GM23338 (cell line): Measurements from ENCODE around the gene COL4A1. TPM values are rescaled to one million over a fixed set of nuclear protein-coding genes. Genes with fewer than 3 reads are reported as not detected.

Source experiments
- ATAC-seq: fragments of 200-7000 bp; cut with Tn5 transposase; 3 replicates; pipeline ENCODE4 v1.9.1; 2020
- DNase-seq: peaks from one replicate; pipeline ENCODE4 v3.0.0-alpha.2; 2015; ENCODE audit warnings: low spot score
- H2AFZ ChIP-seq: fragments of 200-600 bp; sonication (generic); 2 replicates; pipeline ENCODE4 v1.8.0; 2016; ENCODE audit warnings: antibody characterized with exemption, mild to moderate bottlenecking, moderate library complexity
- H3F3A ChIP-seq: fragments of 200-600 bp; sonication (generic); replicated peaks from 2 replicates; pipeline ENCODE4 v1.8.0; 2017; ENCODE audit warnings: antibody characterized with exemption, mixed run types, low read depth
- H3K27ac ChIP-seq: fragments of 200-600 bp; sonication (generic); 2 replicates; pipeline ENCODE4 v1.6.1; 2016; ENCODE audit warnings: low read depth
- H3K27me3 ChIP-seq: fragments of 200-600 bp; sonication (generic); 2 replicates; pipeline ENCODE4 v1.8.0; 2016; ENCODE audit warnings: mild to moderate bottlenecking, mixed run types, moderate library complexity; ENCODE audit not compliant: insufficient read depth
- H3K36me3 ChIP-seq: fragments of 200-600 bp; sonication (generic); 2 replicates; pipeline ENCODE4 v1.8.0; 2016; ENCODE audit warnings: mild to moderate bottlenecking; ENCODE audit not compliant: insufficient read depth
- H3K4me1 ChIP-seq: fragments of 200-600 bp; sonication (generic); 2 replicates; pipeline ENCODE4 v1.8.0; 2016; ENCODE audit warnings: mild to moderate bottlenecking, moderate library complexity; ENCODE audit not compliant: insufficient read depth
- H3K4me2 ChIP-seq: fragments of 200-600 bp; sonication (generic); 2 replicates; pipeline ENCODE4 v1.7.1; 2017; ENCODE audit warnings: mixed run types
- H3K4me3 ChIP-seq: fragments of 200-600 bp; sonication (generic); 2 replicates; pipeline ENCODE4 v1.6.1; 2016; ENCODE audit warnings: mixed run types
- H3K79me2 ChIP-seq: fragments of 200-600 bp; sonication (generic); replicated peaks from 2 replicates; pipeline ENCODE4 v1.8.0; 2017; ENCODE audit warnings: mild to moderate bottlenecking; ENCODE audit not compliant: insufficient read depth
- H3K9me2 ChIP-seq: fragments of 200-600 bp; sonication (generic); 2 replicates; pipeline ENCODE4 v1.8.0; 2017; ENCODE audit not compliant: insufficient read depth
- H4K20me1 ChIP-seq: fragments of 200-600 bp; sonication (generic); replicated peaks from 2 replicates; pipeline ENCODE4 v1.8.0; 2017; ENCODE audit warnings: mild to moderate bottlenecking; ENCODE audit not compliant: insufficient read depth
- H3K27ac Mint-ChIP-seq: 2 replicates; pipeline ENCODE4 v1.8.0; 2020; ENCODE audit warnings: inconsistent platforms, mild to moderate bottlenecking, moderate library complexity, mixed read lengths
- H3K27me3 Mint-ChIP-seq: 3 replicates; pipeline ENCODE4 v1.8.0; 2022; ENCODE audit warnings: low read depth, mild to moderate bottlenecking, moderate library complexity, mixed read lengths, inconsistent platforms; ENCODE audit not compliant: insufficient read depth, poor library complexity
- H3K36me3 Mint-ChIP-seq: 3 replicates; pipeline ENCODE4 v1.8.0; 2021; ENCODE audit warnings: low read depth, mild to moderate bottlenecking, inconsistent platforms, moderate library complexity, mixed read lengths
- H3K4me1 Mint-ChIP-seq: 3 replicates; pipeline ENCODE4 v1.8.0; 2020; ENCODE audit warnings: mild to moderate bottlenecking, inconsistent platforms, mixed read lengths
- H3K4me3 Mint-ChIP-seq: 3 replicates; pipeline ENCODE4 v1.8.0; 2021; ENCODE audit warnings: moderate library complexity, mild to moderate bottlenecking, inconsistent platforms, mixed read lengths
- H3K9me3 Mint-ChIP-seq: 3 replicates; pipeline ENCODE4 v1.8.0; 2020; ENCODE audit warnings: moderate library complexity, mild to moderate bottlenecking, inconsistent platforms, mixed read lengths
- NANOG ChIP-seq: IDR thresholded peaks from 2 replicates; pipeline ENCODE4 v1.6.1; 2016; ENCODE audit warnings: antibody characterized with exemption, borderline replicate concordance
- ZNF114 ChIP-seq: fragments of 250-450 bp; sonication (Bioruptor Pico); IDR thresholded peaks from 2 replicates; pipeline ENCODE4 v1.5.0; 2020; ENCODE audit warnings: mild to moderate bottlenecking, moderate library complexity
- microRNA-seq: library from miRNA; unstranded; fragments of <30 nt; microRNA quantifications from one replicate; pipeline ENCODE4, GENCODE V29; 2017
- polyA plus RNA-seq: library from polyadenylated mRNA; unstranded; fragments of >200 nt; fragmentation: Nextera tagmentation; extraction: Ambion mirVana; gene quantifications from 2 replicates; pipeline ENCODE4 v1.2.1, GENCODE V29; 2016
- small RNA-seq: library from RNA; depleted of rRNA; stranded (forward); fragments of <200 nt; gene quantifications from one replicate; pipeline ENCODE3, GENCODE V24; 2014; ENCODE audit warnings: low replicate concordance
- total RNA-seq: library from RNA; depleted of rRNA; stranded (reverse); fragments of >200 nt; shearing (Covaris generic); gene quantifications from 2 replicates; pipeline ENCODE4 v1.2.3, GENCODE V29; 2014; rRNA removed
- TF ChIP-seq, protein P1 (sequence below): IDR thresholded peaks from one replicate; pipeline ENCODE4 v1.6.1; 2018; ENCODE audit warnings: antibody characterized with exemption; ENCODE audit not compliant: unreplicated experiment
- TF ChIP-seq, protein P2 (sequence below): IDR thresholded peaks from 2 replicates; pipeline ENCODE4 v1.6.1; 2016; ENCODE audit warnings: antibody characterized with exemption

COL4A1 gene
- total and polyA plus RNA-seq, 2 experiments from 2014 or later = 39.1 to 110 TPM

DNA sequence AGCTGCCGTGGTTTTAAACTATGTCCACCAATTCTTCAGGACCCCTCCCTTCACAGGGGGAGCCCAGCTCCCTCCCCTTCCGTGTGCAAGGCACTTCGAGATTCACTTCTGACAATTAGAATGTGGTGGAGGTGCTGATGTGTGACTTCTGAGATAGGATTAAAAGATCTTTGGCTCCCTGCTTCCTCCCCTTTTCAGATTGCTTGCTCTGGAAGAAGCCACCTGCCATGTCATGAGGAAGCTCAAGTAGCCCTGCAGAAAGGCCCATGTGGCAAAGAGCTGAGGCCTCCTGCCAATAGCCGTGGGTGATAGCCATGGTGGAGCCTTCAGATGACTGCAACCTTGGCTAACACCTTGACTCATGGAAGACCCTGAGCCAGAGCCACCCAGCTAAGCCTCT lies 204.9 kb downstream of the COL4A1 start:
- Histone ChIP-seq H4K20me1 (no peaks in the 10 kb centered on the region), H3K27ac (no peak overlapping the region), H3K79me2 (no peaks in the 10 kb centered on the region), H3K9me2 (no peaks in the 10 kb centered on the region; the same call in none of the 2 replicates), H3K27me3 (no peaks in the 10 kb centered on the region), H3F3A (no peaks in the 10 kb centered on the region), H3K4me1 (no peaks in the 10 kb centered on the region), H3K4me2 (no peak overlapping the region), H3K36me3 (peaks cover 5% of the 10 kb centered on the region; the same call in 1 of the 2 replicates), H3K4me3 (no peak overlapping the region), H2AFZ (no peak overlapping the region)
- Mint-ChIP-seq H3K4me1 (no peaks in the 10 kb centered on the region), H3K9me3 (peaks cover 30% of the 10 kb centered on the region), H3K27ac (no peak overlapping the region), H3K4me3 (no peak overlapping the region), H3K36me3 (peaks cover 10% of the 10 kb centered on the region; the same call in 2 of the 3 replicates), H3K27me3 (no peaks in the 10 kb centered on the region)
- ATAC-seq (no peak), DNase-seq (no peak)
- TF ChIP-seq ZNF114 (CRISPR knock-in tag) (no peak), NANOG (no peak)
- TF ChIP-seq, protein P1, sequence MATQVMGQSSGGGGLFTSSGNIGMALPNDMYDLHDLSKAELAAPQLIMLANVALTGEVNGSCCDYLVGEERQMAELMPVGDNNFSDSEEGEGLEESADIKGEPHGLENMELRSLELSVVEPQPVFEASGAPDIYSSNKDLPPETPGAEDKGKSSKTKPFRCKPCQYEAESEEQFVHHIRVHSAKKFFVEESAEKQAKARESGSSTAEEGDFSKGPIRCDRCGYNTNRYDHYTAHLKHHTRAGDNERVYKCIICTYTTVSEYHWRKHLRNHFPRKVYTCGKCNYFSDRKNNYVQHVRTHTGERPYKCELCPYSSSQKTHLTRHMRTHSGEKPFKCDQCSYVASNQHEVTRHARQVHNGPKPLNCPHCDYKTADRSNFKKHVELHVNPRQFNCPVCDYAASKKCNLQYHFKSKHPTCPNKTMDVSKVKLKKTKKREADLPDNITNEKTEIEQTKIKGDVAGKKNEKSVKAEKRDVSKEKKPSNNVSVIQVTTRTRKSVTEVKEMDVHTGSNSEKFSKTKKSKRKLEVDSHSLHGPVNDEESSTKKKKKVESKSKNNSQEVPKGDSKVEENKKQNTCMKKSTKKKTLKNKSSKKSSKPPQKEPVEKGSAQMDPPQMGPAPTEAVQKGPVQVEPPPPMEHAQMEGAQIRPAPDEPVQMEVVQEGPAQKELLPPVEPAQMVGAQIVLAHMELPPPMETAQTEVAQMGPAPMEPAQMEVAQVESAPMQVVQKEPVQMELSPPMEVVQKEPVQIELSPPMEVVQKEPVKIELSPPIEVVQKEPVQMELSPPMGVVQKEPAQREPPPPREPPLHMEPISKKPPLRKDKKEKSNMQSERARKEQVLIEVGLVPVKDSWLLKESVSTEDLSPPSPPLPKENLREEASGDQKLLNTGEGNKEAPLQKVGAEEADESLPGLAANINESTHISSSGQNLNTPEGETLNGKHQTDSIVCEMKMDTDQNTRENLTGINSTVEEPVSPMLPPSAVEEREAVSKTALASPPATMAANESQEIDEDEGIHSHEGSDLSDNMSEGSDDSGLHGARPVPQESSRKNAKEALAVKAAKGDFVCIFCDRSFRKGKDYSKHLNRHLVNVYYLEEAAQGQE = no peak

DNA sequence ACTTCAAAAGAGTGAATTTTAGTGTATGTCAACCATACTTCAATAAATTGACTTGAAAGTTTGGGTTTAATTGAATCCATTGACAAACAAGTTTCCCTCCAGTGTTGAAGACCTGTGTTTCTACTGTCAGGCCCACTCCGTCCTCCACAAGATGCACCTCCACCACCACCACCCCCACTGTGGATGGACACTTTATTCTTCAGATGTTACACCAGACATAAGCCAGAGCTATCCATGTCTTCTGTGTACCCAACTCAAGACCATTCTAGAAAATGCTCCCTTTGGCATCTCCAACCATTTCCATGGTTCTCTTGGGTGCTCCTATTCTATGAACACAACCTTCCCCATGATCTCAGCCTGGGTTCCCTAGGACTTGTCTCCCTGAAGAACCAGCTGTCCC lies 207.0 kb downstream of the COL4A1 start:
- TF ChIP-seq, protein P2, sequence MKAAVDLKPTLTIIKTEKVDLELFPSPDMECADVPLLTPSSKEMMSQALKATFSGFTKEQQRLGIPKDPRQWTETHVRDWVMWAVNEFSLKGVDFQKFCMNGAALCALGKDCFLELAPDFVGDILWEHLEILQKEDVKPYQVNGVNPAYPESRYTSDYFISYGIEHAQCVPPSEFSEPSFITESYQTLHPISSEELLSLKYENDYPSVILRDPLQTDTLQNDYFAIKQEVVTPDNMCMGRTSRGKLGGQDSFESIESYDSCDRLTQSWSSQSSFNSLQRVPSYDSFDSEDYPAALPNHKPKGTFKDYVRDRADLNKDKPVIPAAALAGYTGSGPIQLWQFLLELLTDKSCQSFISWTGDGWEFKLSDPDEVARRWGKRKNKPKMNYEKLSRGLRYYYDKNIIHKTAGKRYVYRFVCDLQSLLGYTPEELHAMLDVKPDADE = no peak
- DNase-seq (no peak), ATAC-seq (no peak)
- Histone ChIP-seq H3K4me2 (no peak overlapping the region), H2AFZ (no peak overlapping the region), H3K79me2 (no peaks in the 10 kb centered on the region), H3K27me3 (no peaks in the 10 kb centered on the region), H3K27ac (no peak overlapping the region), H3F3A (no peaks in the 10 kb centered on the region), H4K20me1 (no peaks in the 10 kb centered on the region), H3K4me3 (no peak overlapping the region), H3K4me1 (no peaks in the 10 kb centered on the region), H3K9me2 (no peaks in the 10 kb centered on the region; the same call in none of the 2 replicates), H3K36me3 (peaks cover 5% of the 10 kb centered on the region; the same call in 1 of the 2 replicates)
- Mint-ChIP-seq H3K4me1 (no peaks in the 10 kb centered on the region), H3K36me3 (peaks cover 10% of the 10 kb centered on the region; the same call in 2 of the 3 replicates), H3K27me3 (peaks cover under 1% of the 10 kb centered on the region), H3K4me3 (no peak overlapping the region), H3K9me3 (peaks cover 30% of the 10 kb centered on the region), H3K27ac (no peak overlapping the region)

Small RNA genes lying within 50 kb of the gene (microRNA-seq; reads per million reads assigned to microRNA genes)
- gene MIR8073 = not detected

Small RNA genes lying within 50 kb of the gene (small RNA-seq; reads per million reads assigned to genes)
- not detected for gene MIR8073

Other genes starting within 250 kb of the COL4A1 start
- 117 and 131 TPM in 2 replicates for gene COL4A2, start 127 bp upstream of the COL4A1 start, total RNA-seq
- 35.6 and 37.4 TPM in 2 replicates for gene COL4A2, start 127 bp upstream of the COL4A1 start, polyA plus RNA-seq